HCT116 (cell line): ENCODE measurements around the gene CCND1. TPM values are rescaled to one million over a fixed set of nuclear protein-coding genes. Genes with fewer than 3 reads are reported as not detected.

Source experiments
- ATAC-seq: fragments of 200-7000 bp; cut with Tn5 transposase; 2 replicates; pipeline ENCODE4 v1.9.1; 2020; ENCODE audit warnings: mild to moderate bottlenecking, moderate library complexity
- BruUV-seq: library from RNA; stranded (reverse); fragments of 400-500 nt; replicated peaks from 2 replicates; lab custom pipeline; 2021; lab: Mats Ljungman, UMichigan
- CTCF ChIA-PET: fragments of 300-600 bp; sonication (Branson Sonifier 250); formaldehyde crosslinking; loops from one replicate; lab custom pipeline; 2021; ENCODE audit warnings: antibody characterized with exemption; lab: Charles Lee
- POLR2A ChIA-PET: fragments of 300-600, 350-600 bp; sonication (Branson Sonifier 250); formaldehyde crosslinking; loops from one replicate; lab custom pipeline; 2021; ENCODE audit warnings: antibody characterized with exemption; lab: Charles Lee
- RAD21 ChIA-PET, 2 experiments: fragments of 300-600 bp; sonication (Branson Sonifier 250); formaldehyde crosslinking; loops; one replicate each; lab custom pipeline; 2023; ENCODE audit warnings: low total read pairs in 2 of 2; ENCODE audit not compliant: uncharacterized antibody in 2 of 2, unreplicated experiment in 2 of 2, low non-redundant PET in 1 of 2; lab: Charles Lee
- DNase-seq: peaks from one replicate; pipeline ENCODE4 v3.0.0-alpha.2; 2010; ENCODE audit warnings: low read depth, low spot score
- H2AFZ ChIP-seq: fragments of 200-600 bp; shearing (Covaris generic), sonication (generic); 2 replicates; pipeline ENCODE4 v1.6.1; 2017; ENCODE audit warnings: low read depth, mixed run types, mixed read lengths, antibody characterized with exemption, low read length; ENCODE audit not compliant: poor library complexity, severe bottlenecking
- H3K27ac ChIP-seq: 2 replicates; pipeline ENCODE4 v1.5.1; 2012; ENCODE audit warnings: low read depth, low read length
- H3K27me3 ChIP-seq: fragments of 200-600 bp; sonication (generic); 2 replicates; pipeline ENCODE4 v1.6.1; 2016; ENCODE audit warnings: mixed run types, low read length, mixed read lengths; ENCODE audit not compliant: insufficient read depth
- H3K36me3 ChIP-seq, 2 experiments: fragments of 200-500 bp in 1 of 2; fragments of 200-600 bp in 1 of 2; sonication (Bioruptor generic) in 1 of 2; sonication (generic) in 1 of 2; 2 replicates each; pipeline versions ENCODE4 v1.5.1 to v1.6.1; 2014 to 2016; ENCODE audit warnings: low read length in 2 of 2, inconsistent platforms in 1 of 2, mixed read lengths in 1 of 2, mixed run types in 1 of 2; ENCODE audit not compliant: insufficient read depth in 2 of 2, control insufficient read depth in 1 of 2
- H3K4me1 ChIP-seq, 2 experiments: fragments of 200-600 bp in 1 of 2; sonication (generic) in 1 of 2; 2 replicates each; pipeline versions ENCODE4 v1.5.1 to v1.6.1; 2012 to 2017; ENCODE audit warnings: low read length in 2 of 2, inconsistent platforms in 1 of 2, mild to moderate bottlenecking in 1 of 2, mixed read lengths in 1 of 2, mixed run types in 1 of 2, moderate library complexity in 1 of 2; ENCODE audit not compliant: insufficient read depth in 2 of 2, control insufficient read depth in 1 of 2
- H3K4me2 ChIP-seq: fragments of 200-600 bp; sonication (generic); 2 replicates; pipeline ENCODE4 v1.6.1; 2017; ENCODE audit warnings: mixed run types, low read length, mixed read lengths
- H3K4me3 ChIP-seq, 2 experiments: fragments of 200-600 bp in 1 of 2; sonication (generic) in 1 of 2; replicated peaks in 1 of 2; 2 replicates each; pipeline ENCODE4 v1.5.1; 2011 to 2016; ENCODE audit warnings: low read length in 2 of 2, control low read depth in 1 of 2, low read depth in 1 of 2, mild to moderate bottlenecking in 1 of 2, mixed read lengths in 1 of 2, mixed run types in 1 of 2
- H3K79me2 ChIP-seq: fragments of 200-600 bp; sonication (generic); 2 replicates; pipeline ENCODE4 v1.6.1; 2017; ENCODE audit warnings: mild to moderate bottlenecking, mixed run types, low read length, moderate library complexity, mixed read lengths; ENCODE audit not compliant: insufficient read depth
- H3K9ac ChIP-seq: fragments of 200-600 bp; sonication (generic); 2 replicates; pipeline ENCODE4 v1.6.1; 2016; ENCODE audit warnings: low read length, mixed read lengths
- H3K9me2 ChIP-seq: fragments of 200-600 bp; sonication (generic), shearing (Covaris generic); 2 replicates; pipeline ENCODE4 v1.6.1; 2017; ENCODE audit warnings: mixed run types, mild to moderate bottlenecking, moderate library complexity; ENCODE audit not compliant: insufficient read depth
- H3K9me3 ChIP-seq, 2 experiments: fragments of 200-500 bp in 1 of 2; fragments of 200-600 bp in 1 of 2; sonication (Bioruptor generic) in 1 of 2; sonication (generic) in 1 of 2; 2 replicates each; pipeline ENCODE4 v1.6.1; 2014 to 2017; ENCODE audit warnings: low read length in 2 of 2, mixed read lengths in 2 of 2, inconsistent platforms in 1 of 2, low read depth in 1 of 2, mild to moderate bottlenecking in 1 of 2, mixed run types in 1 of 2, moderate library complexity in 1 of 2; ENCODE audit not compliant: control insufficient read depth in 1 of 2, insufficient read depth in 1 of 2
- H4K20me1 ChIP-seq: fragments of 200-600 bp; sonication (generic), shearing (Covaris generic); 2 replicates; pipeline ENCODE4 v1.6.1; 2017; ENCODE audit warnings: mixed run types, mild to moderate bottlenecking, moderate library complexity; ENCODE audit not compliant: insufficient read depth
- EZH2phosphoT487 ChIP-seq: fragments of 200-600 bp; IDR thresholded peaks from 2 replicates; pipeline ENCODE4 v1.6.1; 2018; ENCODE audit warnings: antibody characterized with exemption, borderline replicate concordance
- POLR2AphosphoS5 ChIP-seq: IDR thresholded peaks from 2 replicates; pipeline ENCODE4 v1.6.1; 2011; ENCODE audit warnings: mild to moderate bottlenecking, low read depth, low read length, moderate library complexity
- RAD21 ChIP-seq: IDR thresholded peaks from 2 replicates; pipeline ENCODE4 v1.6.1; 2012; ENCODE audit warnings: low read depth, mild to moderate bottlenecking
- SIN3A ChIP-seq: IDR thresholded peaks from 2 replicates; pipeline ENCODE4 v1.6.1; 2012; ENCODE audit warnings: low read depth
- TCF7L2 ChIP-seq: IDR thresholded peaks from 2 replicates; pipeline ENCODE4 v1.7.0; 2011; ENCODE audit warnings: borderline replicate concordance, inconsistent platforms; ENCODE audit not compliant: insufficient read depth, insufficient read length; ENCODE audit errors: extremely low read depth
- YY1 ChIP-seq: IDR thresholded peaks from 2 replicates; pipeline ENCODE4 v1.6.1; 2011; ENCODE audit warnings: low read length, low read depth, moderate library complexity, mild to moderate bottlenecking; ENCODE audit not compliant: insufficient replicate concordance; ENCODE audit errors: extremely low read depth
- intact Hi-C: fragments of 100-400 bp; cut with micrococcal nuclease; formaldehyde crosslinking; loops from 2 replicates; pipeline ENCODE4 v1.10.0; 2022
- total RNA-seq: library from RNA; stranded (reverse); gene quantifications from one replicate; pipeline ENCODE4 v1.2.1, GENCODE V29; 2021; ENCODE audit not compliant: unreplicated experiment
- TF ChIP-seq, protein P1 (sequence below), 3 experiments: fragments of 200-600 bp in 1 of 3; sonication (generic) in 1 of 3; IDR thresholded peaks in 2 of 3; conservative IDR thresholded peaks in 1 of 3; 2 replicates each; pipeline ENCODE4 v1.5.1; 2012 to 2017; ENCODE audit warnings: low read depth in 2 of 3, low read length in 2 of 3, antibody characterized with exemption in 1 of 3, borderline replicate concordance in 1 of 3, control low read depth in 1 of 3, mild to moderate bottlenecking in 1 of 3, mixed read lengths in 1 of 3, mixed run types in 1 of 3, moderate library complexity in 1 of 3; ENCODE audit not compliant: insufficient read depth in 1 of 3

Gene CCND1
- total RNA-seq, 1 experiment from 2014 or later: 601 TPM

DNA sequence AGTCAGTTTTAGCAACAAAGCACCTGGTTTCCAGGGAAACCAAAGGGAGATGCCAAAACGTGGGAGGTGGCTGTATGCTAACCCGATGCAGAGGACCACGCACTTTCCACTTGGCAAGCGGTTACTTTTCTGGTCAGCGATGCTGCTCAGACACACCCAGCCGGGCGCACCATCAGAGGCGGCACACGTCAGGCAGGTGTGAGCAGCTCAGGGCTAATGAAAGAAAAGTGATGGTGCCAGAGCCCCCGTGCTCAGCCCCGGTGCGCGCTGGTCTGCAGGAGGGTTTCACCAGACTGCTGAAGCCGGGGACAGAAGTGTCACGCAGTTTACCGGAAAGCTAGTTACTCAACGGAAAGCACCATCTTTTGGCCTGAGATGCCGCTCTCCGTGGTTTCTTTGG is 28.5 kb downstream of the CCND1 start:
- CTCF ChIA-PET: interaction anchor here (1.0 to 3.0 kb wide), 6 partner anchors 10 to 568 kb away, joined by 3 to 24 read pairs (median 8); partner anchors contain the start of gene MYEOV
- H3K9ac ChIP-seq: no peak overlapping the region
- no peaks in the 10 kb centered on the region for H3K9me3 ChIP-seq
- peaks cover 6 to 24% of the 10 kb centered on the region in 2 experiments; a peak in 3 of 4 replicates for H3K4me1 ChIP-seq
- no peak overlapping the region for H3K27ac ChIP-seq
- peaks cover 9 to 25% of the 10 kb centered on the region in 2 experiments; a peak in 3 of 4 replicates for H3K36me3 ChIP-seq
- no peaks in the 10 kb centered on the region for H3K9me2 ChIP-seq
- RAD21 ChIA-PET: interaction anchor here (0.7 to 1.6 kb wide), 5 partner anchors 14 to 568 kb away, joined by 3 to 4 read pairs (median 3); no protein-coding TSS in a partner anchor
- intact Hi-C loops: no loop called here
- H3K4me3 ChIP-seq: no peak overlapping the region
- POLR2A ChIA-PET: no interaction called here
- no peak overlapping the region for H3K4me2 ChIP-seq
- H3K27me3 ChIP-seq: no peaks in the 10 kb centered on the region
- DNase-seq (no peak), ATAC-seq (no peak)
- TF ChIP-seq TCF7L2 (no peak), YY1 (no peak), POLR2AphosphoS5 (no peak)
- H4K20me1 ChIP-seq: no peaks in the 10 kb centered on the region
- no peak overlapping the region for H2AFZ ChIP-seq
- peaks cover 22% of the 10 kb centered on the region for H3K79me2 ChIP-seq
- BruUV-seq: no TSS peak

GRCh38 chr11:69670158-69670845 is 29.3 kb downstream of the CCND1 start:
- H3K27ac ChIP-seq: peak overlapping the region; percentile 27; the same call in 1 of the 2 replicates
- no peaks in the 10 kb centered on the region for H3K9me2 ChIP-seq
- peak; percentile 56 for DNase-seq
- BruUV-seq: no TSS peak
- no peak for TF ChIP-seq SIN3A
- no peak for TF ChIP-seq EZH2phosphoT487
- TF ChIP-seq YY1: peak; percentile 28
- TF ChIP-seq, protein P1, sequence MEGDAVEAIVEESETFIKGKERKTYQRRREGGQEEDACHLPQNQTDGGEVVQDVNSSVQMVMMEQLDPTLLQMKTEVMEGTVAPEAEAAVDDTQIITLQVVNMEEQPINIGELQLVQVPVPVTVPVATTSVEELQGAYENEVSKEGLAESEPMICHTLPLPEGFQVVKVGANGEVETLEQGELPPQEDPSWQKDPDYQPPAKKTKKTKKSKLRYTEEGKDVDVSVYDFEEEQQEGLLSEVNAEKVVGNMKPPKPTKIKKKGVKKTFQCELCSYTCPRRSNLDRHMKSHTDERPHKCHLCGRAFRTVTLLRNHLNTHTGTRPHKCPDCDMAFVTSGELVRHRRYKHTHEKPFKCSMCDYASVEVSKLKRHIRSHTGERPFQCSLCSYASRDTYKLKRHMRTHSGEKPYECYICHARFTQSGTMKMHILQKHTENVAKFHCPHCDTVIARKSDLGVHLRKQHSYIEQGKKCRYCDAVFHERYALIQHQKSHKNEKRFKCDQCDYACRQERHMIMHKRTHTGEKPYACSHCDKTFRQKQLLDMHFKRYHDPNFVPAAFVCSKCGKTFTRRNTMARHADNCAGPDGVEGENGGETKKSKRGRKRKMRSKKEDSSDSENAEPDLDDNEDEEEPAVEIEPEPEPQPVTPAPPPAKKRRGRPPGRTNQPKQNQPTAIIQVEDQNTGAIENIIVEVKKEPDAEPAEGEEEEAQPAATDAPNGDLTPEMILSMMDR (IDR thresholded peaks at IDR 0.05 in 2 of 3, conservative IDR thresholded peaks at IDR 0.05 in 1 of 3; ENCODE audit: borderline replicate concordance in 1 of 3, insufficient read depth in 1 of 3, low read depth in 2 of 3, low read length in 2 of 3): peak; percentile 83 to 95 (median 91)
- peak; percentile 91 for TF ChIP-seq RAD21
- TF ChIP-seq POLR2AphosphoS5: 0 out of 2 replicates have a peak, but pooled peaks have one; percentile 20
- H4K20me1 ChIP-seq: no peaks in the 10 kb centered on the region
- H3K4me1 ChIP-seq: peaks cover 6 to 24% of the 10 kb centered on the region in 2 experiments; a peak in 3 of 4 replicates
- intact Hi-C loops: loop anchor here (1.0 to 10.0 kb wide), 2 partner anchors 376 to 569 kb away; partner anchors contain the start of gene MYEOV
- no peaks in the 10 kb centered on the region for H3K27me3 ChIP-seq
- ChIA-PET CTCF (interaction anchor here (0.7 to 3.0 kb wide), 9 partner anchors 8 to 569 kb away, joined by 3 to 24 read pairs (median 4); partner anchors contain the start of gene MYEOV), POLR2A (no interaction called here), RAD21 (interaction anchor here (0.6 to 1.6 kb wide), 8 partner anchors 13 to 569 kb away, joined by 3 to 4 read pairs (median 3); no protein-coding TSS in a partner anchor)
- peak; percentile 79 for ATAC-seq
- no peak overlapping the region for H3K4me3 ChIP-seq
- H3K36me3 ChIP-seq: peaks cover 9 to 25% of the 10 kb centered on the region in 2 experiments; a peak in 3 of 4 replicates
- H3K9me3 ChIP-seq: no peaks in the 10 kb centered on the region
- 0 out of 2 replicates have a peak overlapping the region, but pooled peaks have one; percentile 5 for H3K4me2 ChIP-seq
- H3K79me2 ChIP-seq: peaks cover 28% of the 10 kb centered on the region
- H2AFZ ChIP-seq: no peak overlapping the region
- no peak overlapping the region for H3K9ac ChIP-seq
